ENCODE data around the gene KCND3.

- TF ChIP-seq CTCF (IDR thresholded peaks at IDR 0.05; ENCODE audit: low read depth, low read length, missing input control): no peak
- no peak for TF ChIP-seq TAF1 (conservative IDR thresholded peaks at IDR 0.05)
- no peak for TF ChIP-seq ZBTB33 (IDR thresholded peaks at IDR 0.05)
- no peak for TF ChIP-seq RXRA (IDR thresholded peaks at IDR 0.05)
- no peak for TF ChIP-seq RAD21 (IDR thresholded peaks at IDR 0.05)
- TF ChIP-seq SP1 (IDR thresholded peaks at IDR 0.05): no peak
- TF ChIP-seq MAX (IDR thresholded peaks at IDR 0.05): no peak
These were observed 170.9 kb downstream of the KCND3 start for GRCh38 chr1:111818546-111818945.
